ENCODE measurements around the gene GARIN5A.
A peak's percentile ranks its signal among the peaks of the same experiment; 100 is the strongest.
"Not testable (repeated sequence)": the region's sequence is repeated elsewhere in the genome, so short reads cannot be mapped to it uniquely, and the experiment has no call there.

GARIN5A gene

DNA sequence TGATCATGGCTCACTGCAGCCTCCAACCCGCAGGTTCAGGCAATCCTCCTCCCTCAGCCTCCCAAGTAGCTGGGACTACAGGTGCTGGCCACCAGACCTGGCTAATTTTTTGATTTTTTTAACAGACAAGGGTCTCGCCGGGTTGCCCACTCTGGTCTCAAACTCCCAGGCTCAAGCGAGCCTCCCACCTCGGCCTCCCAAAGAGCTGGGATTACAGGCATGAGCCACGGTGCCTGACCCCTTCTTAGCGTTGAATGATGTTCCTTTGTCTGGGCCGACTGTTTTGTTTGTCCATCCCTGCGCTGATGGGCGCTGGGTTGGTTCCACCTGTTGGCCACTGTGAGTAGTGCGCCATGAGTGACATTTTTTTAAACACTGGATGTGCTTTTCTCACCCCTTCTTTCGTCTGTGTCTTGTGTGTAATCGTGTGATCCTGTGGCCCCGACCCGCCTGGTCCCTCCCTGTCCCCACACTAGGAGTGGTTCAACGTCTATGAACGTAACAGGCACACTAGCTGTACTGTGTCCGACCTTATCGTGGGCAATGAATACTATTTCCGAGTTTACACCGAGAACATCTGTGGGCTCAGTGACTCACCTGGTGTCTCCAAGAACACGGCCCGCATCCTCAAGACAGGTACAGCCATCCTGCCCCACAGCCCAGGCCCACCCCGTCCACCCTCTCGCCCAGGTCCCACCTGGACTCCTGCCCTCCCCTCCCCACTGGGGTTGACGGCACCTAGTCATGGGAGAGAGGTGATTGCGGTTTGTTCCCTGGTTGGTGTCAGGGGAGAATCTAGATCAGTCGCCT lies 15.4 kb downstream of the GARIN5A start:
- DNase-seq = peak; percentile 84

DNA sequence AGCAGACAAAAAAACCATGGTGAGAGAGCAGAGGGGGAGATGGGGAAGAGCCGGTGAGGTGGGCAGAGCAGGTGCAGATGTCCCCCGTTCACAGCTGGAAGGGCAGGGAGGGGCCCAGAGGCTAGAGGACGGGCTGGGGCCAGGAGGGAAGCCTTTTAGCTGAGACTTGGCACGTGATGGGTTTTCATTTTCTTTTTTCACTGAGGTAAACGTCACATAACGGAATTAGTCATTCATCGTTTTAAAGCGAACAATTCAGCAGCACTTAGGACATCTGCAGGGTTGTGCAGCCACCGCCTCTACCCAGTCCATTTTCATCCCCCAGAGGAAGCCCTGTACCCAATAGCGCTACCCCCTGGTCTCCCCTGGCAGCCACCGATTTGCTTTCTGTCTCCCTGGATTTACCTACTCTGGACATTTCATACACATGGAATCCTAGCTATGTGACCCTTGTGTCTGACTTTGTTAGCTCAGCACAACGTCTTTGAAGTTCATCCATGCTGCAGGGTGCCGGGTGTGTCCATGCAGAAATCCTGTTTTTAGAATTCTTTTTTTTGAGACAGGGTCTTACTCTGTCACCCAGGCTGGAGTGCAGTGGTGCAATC lies 16.4 kb downstream of the GARIN5A start:
- no peak for DNase-seq

DNA sequence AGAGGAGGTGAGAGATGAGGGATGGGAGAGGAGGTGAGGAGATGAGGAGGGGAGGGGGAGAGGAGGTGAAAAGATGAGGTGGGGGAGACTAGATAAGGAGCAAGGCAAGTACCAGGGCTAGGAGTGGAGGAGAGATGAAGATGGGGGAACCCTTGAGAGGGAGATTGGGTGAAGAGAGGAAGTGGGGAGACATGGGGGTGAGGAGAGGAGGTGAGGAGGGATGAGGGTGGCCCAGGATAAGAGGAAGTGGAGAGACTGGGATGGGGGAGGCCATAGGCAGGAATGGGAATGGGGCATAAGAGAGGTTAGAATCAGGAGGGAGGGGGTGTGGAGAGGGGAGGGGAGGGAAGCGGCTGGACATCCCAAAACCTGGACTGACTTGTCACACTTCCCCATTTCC lies 17.0 kb downstream of the GARIN5A start:
- DNase-seq = no peak

DNA sequence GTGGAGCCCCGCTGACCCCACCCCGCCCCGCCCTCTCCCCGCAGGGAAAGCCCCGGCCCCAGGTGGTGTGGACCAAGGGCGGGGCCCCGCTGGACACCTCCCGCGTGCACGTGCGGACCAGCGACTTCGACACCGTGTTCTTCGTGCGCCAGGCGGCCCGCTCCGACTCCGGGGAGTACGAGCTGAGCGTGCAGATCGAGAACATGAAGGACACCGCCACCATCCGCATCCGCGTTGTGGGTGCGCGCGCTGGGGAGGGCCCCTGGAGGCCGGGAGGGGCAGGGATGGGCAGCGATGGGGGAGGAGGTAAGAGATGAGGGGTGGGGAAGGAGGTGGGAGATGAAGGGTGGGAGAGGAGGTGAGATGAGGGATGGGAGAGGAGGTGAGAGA lies 17.6 kb downstream of the GARIN5A start:
- no peak for DNase-seq

DNA sequence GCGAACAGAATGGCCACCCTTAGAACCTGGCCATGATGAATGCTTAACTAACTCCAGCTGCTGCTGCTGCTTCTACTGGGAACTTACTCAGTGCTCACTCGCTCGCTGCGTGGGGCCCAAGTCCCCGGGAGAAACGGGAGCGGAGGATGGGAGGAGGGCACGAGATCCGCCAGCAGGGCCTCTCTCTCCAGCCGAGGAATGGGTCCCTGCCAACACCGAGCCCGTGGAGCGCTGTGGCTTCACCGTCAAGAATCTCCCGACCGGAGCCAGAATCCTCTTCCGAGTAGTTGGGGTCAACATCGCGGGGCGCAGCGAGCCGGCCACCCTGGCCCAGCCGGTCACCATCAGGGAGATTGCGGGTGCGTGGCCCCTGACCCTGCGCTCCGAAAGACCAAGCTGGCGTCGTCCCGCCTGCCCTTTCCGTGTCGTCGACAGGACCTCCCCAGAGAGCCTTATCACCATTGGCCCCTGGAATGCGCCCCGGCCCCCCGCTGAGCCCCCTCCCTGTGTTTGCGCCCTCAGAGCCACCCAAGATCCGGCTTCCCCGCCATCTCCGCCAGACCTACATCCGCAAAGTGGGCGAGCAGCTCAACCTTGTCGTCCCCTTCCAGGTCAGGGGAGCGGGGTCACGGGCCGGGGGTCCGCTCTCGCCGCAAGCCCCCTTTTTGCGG lies 18.1 kb downstream of the GARIN5A start:
- DNase-seq = no peak

DNA sequence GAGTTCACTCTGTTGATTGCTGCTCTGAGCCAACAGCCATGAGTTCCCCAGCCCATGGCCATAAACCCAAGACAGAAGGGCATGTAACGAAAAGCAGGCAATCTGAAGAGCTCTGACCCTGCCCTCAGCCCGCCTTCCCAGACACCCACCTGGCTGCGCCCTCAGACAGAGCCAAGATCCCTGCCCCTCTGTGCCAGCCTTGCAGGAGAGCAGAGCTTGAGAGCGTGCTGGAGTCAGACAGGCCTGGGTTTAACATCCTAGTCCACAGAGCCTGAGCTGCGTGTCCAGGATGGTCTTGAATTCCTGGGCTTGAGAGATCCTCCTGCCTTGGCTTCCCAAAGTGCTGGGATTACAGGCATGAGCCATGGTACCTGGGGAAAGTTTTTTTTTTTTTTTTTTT lies 19.3 kb downstream of the GARIN5A start:
- no peak for DNase-seq

DNA sequence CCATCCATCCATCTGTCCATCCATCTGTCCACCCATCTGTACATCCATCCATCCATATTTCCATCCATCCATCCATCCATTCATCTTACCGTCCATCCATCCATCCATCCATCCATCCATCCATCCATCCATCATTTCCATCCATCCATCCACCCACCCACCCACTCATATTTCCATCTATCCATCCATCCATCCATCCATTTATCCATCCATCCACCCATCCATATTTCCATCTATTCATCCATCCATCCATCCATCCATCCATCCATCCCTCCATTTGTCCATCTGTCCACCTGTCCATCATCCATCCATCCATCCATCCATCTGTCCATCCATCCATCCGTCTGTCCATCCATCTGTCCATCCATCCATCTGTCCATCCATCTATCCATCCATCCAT lies 20.7 kb downstream of the GARIN5A start:
- DNase-seq = no peak

DNA sequence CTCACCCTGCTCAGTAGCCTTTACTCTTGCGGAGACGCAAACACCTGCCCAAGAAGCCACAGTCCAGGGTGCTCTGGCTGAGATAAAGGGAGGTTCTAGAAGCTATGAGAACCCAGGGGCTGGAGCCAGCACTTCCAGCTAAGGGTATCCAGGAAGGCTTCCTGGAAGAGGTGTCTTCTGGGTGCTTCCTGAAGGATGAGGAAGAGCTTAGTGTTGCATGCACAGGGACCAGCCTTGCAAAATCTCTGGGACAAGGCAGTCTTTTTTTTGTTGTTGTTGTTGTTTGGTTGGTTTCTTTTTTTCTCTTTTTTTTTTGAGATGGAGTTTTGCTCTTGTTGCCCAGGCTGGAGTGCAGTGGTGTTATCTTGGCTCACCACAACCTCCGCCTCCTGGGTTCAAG lies 23.4 kb downstream of the GARIN5A start:
- no peak for DNase-seq

DNA sequence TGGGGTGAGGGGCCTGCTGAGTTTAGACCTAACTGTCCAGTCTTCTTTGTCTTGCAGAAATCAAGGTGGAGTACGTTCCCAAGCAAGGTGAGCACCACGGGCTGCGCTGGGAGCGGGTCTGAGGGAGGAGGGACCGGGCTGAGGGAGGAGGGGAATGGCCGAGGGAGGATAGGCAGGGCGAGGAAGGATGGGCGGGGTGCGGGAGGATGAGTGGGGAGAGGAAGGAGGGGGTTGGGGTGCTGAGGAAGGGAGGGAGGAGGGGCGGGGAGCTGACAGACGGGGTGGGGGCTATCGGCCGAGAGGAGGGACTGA lies 25.5 kb downstream of the GARIN5A start:
- no peak for DNase-seq

DNA sequence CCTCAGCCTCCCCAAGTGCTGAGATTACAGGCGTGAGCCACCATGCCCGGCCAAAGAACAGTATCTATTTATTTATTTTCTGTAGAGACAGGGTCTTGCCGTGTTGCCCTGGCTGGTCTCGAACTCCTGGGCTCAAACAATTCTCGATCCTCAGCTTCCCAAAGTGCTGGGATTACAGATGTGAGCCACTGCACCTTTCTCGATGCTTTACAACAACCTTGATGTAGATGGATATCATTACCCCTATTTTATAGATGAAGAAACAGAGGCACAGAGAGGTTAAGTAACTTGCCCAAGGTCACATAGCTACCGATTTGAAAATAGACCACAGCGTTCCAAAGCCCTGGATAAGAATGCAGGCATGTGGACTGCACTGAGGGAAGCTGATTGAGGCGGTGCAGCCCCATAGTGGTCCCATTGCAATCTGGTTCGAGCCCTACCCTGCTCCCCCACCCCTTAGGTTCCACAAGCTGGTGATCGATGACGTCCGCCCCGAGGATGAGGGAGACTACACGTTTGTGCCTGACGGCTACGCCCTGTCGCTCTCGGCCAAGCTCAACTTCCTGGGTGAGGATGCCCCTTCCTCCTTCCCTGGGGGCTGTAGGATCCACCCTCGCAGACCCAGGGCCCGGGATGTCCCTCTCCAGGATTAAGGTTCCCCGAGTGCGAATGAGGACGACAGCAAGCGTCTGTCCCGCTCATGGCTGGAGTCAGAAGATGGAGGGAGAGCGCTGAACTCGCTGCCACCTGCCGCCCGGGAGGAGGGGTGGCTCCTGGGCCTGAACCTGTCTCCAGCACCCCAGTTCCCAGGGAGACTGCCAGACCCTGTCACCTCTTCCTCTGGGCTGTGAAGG lies 26.1 kb downstream of the GARIN5A start:
- DNase-seq = no peak

DNA sequence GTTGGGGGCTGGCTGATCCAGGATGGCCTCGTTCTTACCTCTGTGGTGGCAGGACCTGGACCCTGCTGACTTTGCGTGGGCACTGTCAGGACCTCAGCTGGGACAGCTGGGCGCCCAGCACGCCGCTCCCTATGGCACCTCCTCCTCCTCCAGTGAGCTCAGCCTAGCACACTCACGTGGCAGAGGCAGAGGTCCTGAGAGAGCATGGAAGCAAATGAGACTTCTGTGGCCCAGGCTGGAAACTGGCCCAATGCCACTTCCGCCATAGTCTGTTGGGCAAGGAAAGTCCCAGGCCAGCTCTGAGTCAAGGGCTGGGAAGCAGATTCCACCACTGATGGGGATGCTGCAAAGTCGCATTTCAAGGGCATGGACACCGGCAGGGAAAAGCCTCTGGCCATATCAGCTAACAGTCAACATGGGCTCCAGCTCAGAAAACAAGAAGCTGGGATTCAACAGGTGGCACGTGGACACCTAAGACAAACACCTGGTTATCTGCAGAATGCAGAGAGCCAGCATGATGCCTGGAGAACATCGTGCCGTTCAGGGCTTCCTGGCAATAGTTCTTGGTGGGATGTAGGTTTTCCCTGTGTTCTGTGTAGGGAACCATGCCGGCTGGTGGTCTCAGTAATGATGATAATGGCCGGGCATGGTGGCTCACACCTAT lies 27.3 kb downstream of the GARIN5A start:
- DNase-seq = no peak

DNA sequence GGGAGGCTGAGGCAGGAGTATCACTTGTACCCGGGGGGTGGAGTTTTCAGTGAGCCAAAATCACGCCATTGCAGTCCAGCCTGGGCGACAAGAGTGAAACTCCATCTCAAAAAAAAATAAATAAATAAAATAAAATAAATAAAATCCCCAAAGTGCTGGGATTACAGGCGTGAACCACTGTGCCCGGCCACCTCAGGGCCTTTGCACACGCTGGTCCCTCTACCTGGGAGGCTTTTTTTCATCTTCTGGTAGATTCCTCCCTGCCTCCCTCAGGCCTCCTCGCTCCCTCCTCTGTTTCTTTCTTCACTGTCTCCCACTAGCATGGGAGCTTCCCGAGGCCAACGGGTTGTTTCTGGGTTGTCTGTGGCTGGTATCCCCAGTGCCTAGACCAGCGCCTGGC lies 28.9 kb downstream of the GARIN5A start:
- DNase-seq = no peak

DNA sequence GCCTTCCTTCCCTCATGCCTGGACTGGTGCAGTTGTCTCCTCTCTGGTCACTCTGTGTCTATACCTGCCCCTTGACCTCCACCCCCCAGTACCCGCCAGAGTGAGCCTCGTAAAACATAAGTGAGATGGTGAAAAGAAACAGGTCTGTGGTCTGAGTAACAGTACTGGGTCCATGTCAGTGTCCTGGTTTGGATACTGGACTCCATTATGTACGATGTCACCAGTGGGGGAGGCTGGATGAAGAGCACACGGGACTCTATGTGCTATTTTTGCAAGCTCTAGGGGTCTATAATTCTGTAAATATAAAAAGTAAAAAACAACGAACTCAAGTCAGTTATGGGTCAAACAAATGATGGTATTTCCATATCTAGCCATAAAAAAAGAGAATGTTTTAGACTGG lies 29.6 kb downstream of the GARIN5A start:
- DNase-seq = no peak

DNA sequence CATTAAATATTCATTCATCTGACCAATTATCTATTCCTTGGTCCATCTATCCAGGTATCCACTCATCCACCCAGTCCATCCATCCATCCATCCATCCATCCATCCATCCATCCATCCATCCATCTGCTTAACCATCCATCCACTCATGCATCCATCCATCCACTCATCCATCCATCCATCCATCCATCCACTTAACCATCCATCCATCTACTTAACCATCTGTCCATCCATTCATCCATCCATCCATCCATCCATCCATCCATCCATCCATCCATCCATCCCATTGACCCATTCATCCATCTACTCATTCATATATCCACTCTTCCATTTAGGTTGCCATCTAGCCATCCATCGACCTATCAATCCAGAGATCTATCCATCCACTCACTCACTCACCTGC lies 32.6 kb downstream of the GARIN5A start:
- no peak for DNase-seq

DNA sequence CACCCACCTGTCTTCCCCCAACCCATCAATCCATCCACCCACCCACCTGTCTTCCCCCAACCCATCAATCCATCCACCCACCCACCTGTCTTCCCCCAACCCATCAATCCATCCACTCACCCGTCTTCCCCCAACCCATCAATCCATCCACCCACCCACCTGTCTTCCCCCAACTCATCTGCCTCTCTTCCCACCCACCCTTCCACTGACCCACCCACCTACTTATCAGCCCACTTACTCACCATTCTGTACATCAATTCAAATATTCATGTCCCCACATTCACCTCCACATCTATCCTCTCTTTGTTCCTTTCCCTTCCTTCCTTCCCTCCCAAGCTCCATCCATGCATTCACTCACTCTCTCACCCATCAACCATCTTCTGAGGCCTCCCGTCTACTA lies 37.5 kb downstream of the GARIN5A start:
- DNase-seq = not testable (repeated sequence)

DNA sequence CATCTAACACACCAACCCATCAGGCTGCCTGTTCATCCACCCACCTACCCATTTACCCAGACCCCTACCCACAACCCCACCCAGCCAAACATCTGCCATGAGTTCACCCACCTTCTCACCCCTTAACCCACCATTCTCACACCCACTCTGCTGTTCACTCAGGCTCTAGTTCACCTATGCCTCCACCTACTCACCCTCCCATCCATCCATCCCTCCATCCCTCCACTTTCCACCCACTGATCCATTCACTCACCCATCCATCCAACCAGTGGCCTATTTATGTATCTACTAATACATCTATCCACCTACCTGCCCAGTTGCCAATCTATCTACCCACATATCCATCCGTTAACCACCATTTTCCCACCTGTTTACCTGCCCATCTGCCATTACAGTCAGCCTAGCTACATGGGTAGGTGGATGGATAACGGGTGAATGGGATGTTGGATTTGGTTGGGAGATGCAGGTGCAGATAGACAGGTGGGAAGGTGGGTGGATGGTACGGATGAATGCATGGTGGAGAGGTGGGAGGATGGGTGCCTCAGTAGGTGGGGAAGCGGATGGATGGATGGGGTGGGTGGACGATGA lies 38.7 kb downstream of the GARIN5A start:
- DNase-seq = no peak

DNA sequence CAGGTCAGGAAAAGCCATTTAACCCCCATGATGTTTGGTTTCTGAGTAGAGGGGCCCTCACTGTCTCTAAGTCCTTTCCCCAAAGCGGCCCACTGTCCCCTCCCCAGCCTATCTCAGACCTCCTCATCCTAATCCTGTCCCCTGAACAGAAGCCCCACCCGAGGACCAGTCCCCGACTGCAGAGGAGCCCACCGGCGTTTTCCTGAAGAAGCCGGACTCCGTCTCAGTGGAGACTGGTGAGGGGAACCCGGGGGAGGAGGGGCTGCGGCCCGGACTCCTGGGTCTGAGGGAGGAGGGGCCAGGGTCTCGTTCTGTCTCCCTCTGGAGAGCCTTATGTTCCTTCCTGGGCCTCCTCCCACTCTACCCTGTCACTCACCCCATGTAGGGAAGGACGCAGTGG lies 41.0 kb downstream of the GARIN5A start:
- no peak for DNase-seq

DNA sequence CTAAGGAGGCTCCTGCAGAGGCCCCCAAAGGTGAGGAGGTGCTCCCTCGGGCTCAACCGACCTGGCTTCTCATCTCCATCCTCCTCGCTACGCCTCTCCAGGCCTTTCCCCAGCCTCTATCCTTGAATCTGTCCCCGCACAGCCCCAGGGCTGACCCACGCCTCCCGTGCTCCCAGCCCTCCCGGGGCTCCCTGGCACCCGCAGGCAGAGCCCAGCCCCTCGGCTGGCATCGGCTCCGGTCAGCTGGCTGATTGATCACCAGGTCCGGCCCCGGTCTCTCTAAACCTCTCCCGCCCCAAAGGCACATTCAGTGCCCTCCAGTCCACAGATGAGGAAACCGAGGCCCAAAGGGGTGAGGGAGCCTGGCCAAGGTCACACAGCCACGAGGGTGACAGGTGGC lies 41.4 kb downstream of the GARIN5A start:
- DNase-seq = no peak

DNA sequence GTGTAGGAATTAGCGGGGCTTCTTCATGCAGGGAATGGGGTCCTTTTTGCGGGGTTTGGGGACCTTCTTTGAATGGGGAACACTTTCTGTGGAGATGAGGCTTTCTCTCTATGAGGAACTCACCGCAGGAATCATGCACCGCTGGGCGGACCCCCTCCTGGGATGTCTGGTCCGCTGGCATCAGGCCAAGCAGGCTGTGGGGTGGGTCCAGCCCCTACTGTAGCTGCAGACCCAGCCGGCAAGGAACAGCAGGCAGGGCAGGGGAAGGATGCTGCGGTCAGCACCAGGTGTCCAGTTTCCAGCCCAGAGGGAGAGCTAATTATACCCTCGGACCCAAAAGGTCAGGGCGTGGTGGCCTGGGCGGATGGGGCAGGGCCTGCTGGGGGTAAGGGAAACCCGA lies 42.1 kb downstream of the GARIN5A start:
- no peak for DNase-seq

DNA sequence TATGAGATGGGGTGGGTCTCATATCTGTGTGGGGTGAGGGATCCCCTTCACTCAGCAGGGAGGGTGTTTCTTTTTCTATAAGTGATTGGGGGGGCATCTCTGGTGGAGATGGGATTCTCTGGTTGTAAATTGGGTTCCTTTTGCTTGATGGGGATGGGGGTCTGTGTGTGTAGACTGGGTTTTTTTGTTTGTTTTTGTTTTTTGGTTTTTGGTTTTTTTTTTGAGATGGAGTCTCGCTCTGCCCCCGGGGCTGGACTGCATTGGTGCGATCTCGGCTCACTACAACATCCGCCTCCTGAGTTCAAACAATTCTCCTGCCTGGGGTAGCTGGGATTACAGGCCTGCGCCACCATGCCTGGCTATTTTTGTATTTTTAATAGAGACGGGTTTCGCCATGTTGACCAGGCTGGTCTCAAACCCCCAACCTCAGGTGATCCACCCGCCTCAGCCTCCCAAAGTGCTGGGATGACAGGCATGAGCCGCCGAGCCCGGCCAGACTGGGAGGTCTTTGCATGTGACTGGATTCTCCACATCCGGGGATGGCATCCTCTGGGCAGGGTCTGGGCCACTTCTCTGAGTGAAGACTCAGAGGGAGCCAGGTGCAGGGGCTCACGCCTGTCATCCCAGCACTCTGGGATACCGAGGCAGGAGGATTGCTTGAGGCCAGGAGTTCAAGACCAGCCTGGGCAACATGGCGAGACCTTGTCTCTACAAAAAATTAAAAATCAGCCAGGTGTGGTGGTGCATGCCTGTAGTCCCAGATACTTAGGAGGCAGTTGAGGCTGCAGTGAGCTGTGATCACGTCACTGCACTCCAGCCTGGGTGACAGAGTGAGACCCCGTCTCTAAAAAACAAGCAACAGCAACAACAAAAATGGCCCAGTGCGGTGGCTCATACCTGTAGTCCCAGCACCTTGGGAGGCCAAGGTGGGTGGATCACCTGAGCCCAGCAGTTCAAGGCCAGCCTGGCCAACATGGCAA lies 43.2 kb downstream of the GARIN5A start:
- DNase-seq = no peak

Data from OCI-M1 (cell line).